HepG2 (cell line): ENCODE data around the gene RLF.

Experiments
- HCFC1 ChIP-seq: fragments of 150-350 bp; IDR thresholded peaks from 2 replicates; pipeline ENCODE4 v1.6.1; 2014; ENCODE audit warnings: low read depth, low read length
- TF ChIP-seq, protein P1 (sequence below): sonication (generic); formaldehyde crosslinking; IDR thresholded peaks from 2 replicates; pipeline ENCODE4 v1.5.0; 2020; ENCODE audit warnings: mild to moderate bottlenecking, missing genetic modification reagents, moderate library complexity

DNA sequence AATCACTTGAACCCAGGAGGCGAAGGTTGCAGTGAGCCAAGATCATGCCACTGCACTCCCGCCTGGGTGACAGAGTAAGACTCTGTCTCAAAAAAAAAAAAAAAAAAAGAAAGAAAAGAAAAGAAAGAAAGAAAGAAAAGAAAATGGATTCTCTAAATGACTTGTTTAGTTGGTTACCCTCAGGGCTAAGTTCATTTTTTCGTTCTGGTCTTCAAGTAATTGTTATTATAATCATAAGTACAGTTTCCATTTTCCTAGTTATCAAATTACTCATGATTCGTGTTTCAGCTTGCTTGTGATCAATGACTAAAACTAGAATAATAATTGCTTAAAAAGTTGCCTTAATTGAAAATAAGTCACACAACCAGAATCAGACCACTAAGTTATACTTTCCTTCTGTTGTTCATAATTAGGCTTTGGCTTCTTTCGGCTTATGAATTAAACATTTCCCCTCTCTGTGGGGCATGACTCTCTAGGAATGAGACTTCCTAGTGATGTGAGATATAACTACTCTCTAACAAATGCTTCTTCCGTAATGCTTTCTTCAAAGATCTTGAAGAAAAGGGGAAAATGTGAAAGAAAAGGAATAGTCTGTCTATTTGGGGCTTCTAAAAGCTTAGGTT lies 9.6 kb upstream of the RLF start:
- TF ChIP-seq HCFC1 = no peak
- TF ChIP-seq, protein P1, sequence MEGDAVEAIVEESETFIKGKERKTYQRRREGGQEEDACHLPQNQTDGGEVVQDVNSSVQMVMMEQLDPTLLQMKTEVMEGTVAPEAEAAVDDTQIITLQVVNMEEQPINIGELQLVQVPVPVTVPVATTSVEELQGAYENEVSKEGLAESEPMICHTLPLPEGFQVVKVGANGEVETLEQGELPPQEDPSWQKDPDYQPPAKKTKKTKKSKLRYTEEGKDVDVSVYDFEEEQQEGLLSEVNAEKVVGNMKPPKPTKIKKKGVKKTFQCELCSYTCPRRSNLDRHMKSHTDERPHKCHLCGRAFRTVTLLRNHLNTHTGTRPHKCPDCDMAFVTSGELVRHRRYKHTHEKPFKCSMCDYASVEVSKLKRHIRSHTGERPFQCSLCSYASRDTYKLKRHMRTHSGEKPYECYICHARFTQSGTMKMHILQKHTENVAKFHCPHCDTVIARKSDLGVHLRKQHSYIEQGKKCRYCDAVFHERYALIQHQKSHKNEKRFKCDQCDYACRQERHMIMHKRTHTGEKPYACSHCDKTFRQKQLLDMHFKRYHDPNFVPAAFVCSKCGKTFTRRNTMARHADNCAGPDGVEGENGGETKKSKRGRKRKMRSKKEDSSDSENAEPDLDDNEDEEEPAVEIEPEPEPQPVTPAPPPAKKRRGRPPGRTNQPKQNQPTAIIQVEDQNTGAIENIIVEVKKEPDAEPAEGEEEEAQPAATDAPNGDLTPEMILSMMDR (CRISPR knock-in tag) = no peak
